Neuron (in vitro differentiated cells): ENCODE results near the gene AIG1.
A peak's percentile ranks its signal among the peaks of the same experiment; 100 is the strongest.
"Not testable (repeated sequence)": the region's sequence is repeated elsewhere in the genome, so short reads cannot be mapped to it uniquely, and the experiment has no call there.

Source experiments
- H2AFZ ChIP-seq: one replicate; pipeline ENCODE4 v1.6.1; 2013; ENCODE audit warnings: low read depth, mild to moderate bottlenecking, inconsistent platforms, low read length, moderate library complexity
- H3K27me3 ChIP-seq: one replicate; pipeline ENCODE4 v1.6.1; 2013; ENCODE audit warnings: low read length; ENCODE audit not compliant: insufficient read depth
- H3K36me3 ChIP-seq: one replicate; pipeline ENCODE4 v1.6.1; 2013; ENCODE audit warnings: low read length; ENCODE audit not compliant: insufficient read depth
- H3K4me1 ChIP-seq: one replicate; pipeline ENCODE4 v1.6.1; 2013; ENCODE audit warnings: low read length; ENCODE audit not compliant: insufficient read depth
- H3K4me3 ChIP-seq: 2 replicates; pipeline ENCODE4 v1.5.1; 2013; ENCODE audit warnings: mild to moderate bottlenecking, low read length, moderate library complexity
- H3K9me3 ChIP-seq: one replicate; pipeline ENCODE4 v1.6.1; 2013; ENCODE audit warnings: low read length

AIG1 gene

DNA sequence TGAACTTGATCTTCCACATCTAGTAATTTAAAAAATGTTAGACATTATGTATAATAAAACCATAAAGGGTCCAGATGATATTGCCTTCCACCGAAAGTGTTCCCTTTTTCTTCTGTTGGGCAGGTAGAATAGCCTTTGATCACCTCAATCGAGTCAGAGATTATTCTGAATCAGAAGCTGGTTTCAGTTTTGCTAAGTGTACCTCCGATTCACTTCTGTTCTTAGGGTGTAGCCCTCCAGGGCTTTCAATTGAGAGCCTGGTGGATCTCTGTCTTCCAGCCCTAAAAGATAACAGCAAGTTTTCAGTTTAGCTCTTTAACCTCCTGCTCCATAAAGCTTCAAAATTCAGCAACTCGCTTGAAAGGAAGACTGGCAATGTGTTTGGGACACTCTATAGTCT, 21.1 kb upstream of the AIG1 start:
- H2AFZ ChIP-seq = no peak overlapping the region

GRCh38 chr6:143040018-143040417, 20.7 kb upstream of the AIG1 start:
- Histone ChIP-seq H2AFZ (no peak overlapping the region), H3K4me3 (no peak overlapping the region), H3K9me3 (no peaks in the 10 kb centered on the region), H3K36me3 (no peaks in the 10 kb centered on the region), H3K4me1 (peaks cover 12% of the 10 kb centered on the region), H3K27me3 (no peaks in the 10 kb centered on the region)

More for the DNA sequence above, 21.1 kb upstream of the AIG1 start:
- Histone ChIP-seq H3K9me3 (no peaks in the 10 kb centered on the region), H3K4me1 (peaks cover 12% of the 10 kb centered on the region), H3K36me3 (no peaks in the 10 kb centered on the region), H3K27me3 (no peaks in the 10 kb centered on the region), H3K4me3 (no peak overlapping the region)

- H3K4me1 ChIP-seq, H3K27me3 ChIP-seq, H2AFZ ChIP-seq, H3K36me3 ChIP-seq, H3K4me3 ChIP-seq, H3K9me3 ChIP-seq: not testable (repeated sequence)
These were observed 16.3 kb upstream of the AIG1 start for GRCh38 chr6:143044345-143044744.

DNA sequence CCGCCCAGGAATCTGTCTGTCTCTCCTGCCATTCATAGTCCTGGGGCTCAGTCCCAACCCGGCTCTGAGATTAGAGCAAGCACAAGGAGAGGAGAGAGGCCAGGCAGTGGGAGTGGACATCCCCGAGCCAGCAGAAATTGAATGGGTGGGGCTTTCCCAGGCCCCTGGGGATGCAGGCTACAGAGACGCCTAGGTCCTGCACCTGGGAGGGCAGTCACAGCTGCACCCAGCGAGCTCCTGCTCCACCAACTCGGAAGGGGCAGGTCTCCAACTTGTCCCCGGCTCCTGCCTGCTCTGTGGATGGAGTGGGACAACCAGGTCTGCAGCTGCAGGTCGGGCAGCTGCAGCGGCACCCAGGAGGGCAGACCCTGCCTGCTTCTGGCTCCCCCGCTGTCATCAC, 11.1 kb upstream of the AIG1 start:
- no peak overlapping the region for H2AFZ ChIP-seq
- H3K9me3 ChIP-seq = peaks cover 6% of the 10 kb centered on the region
- no peak overlapping the region for H3K4me3 ChIP-seq
- no peaks in the 10 kb centered on the region for H3K4me1 ChIP-seq
- no peaks in the 10 kb centered on the region for H3K27me3 ChIP-seq
- no peaks in the 10 kb centered on the region for H3K36me3 ChIP-seq

- H3K4me3 ChIP-seq = no peak overlapping the region
- no peaks in the 10 kb centered on the region for H3K27me3 ChIP-seq
- H2AFZ ChIP-seq = no peak overlapping the region
- H3K9me3 ChIP-seq = peaks cover 6% of the 10 kb centered on the region
- no peaks in the 10 kb centered on the region for H3K36me3 ChIP-seq
- H3K4me1 ChIP-seq = no peaks in the 10 kb centered on the region
These were observed 10.2 kb upstream of the AIG1 start for GRCh38 chr6:143050509-143050908.

- Histone ChIP-seq H3K9me3 (peaks cover 6% of the 10 kb centered on the region), H3K4me3 (no peak overlapping the region), H3K27me3 (no peaks in the 10 kb centered on the region), H3K4me1 (no peaks in the 10 kb centered on the region), H2AFZ (no peak overlapping the region), H3K36me3 (no peaks in the 10 kb centered on the region)
These were observed 8.4 kb upstream of the AIG1 start for GRCh38 chr6:143052282-143052681.

- Histone ChIP-seq H2AFZ (no peak overlapping the region), H3K4me3 (no peak overlapping the region), H3K4me1 (no peaks in the 10 kb centered on the region), H3K27me3 (no peaks in the 10 kb centered on the region), H3K9me3 (peaks cover 6% of the 10 kb centered on the region), H3K36me3 (no peaks in the 10 kb centered on the region)
These were observed 6.8 kb upstream of the AIG1 start for GRCh38 chr6:143053856-143054255.

GRCh38 chr6:143054329-143054728, 6.4 kb upstream of the AIG1 start:
- Histone ChIP-seq H2AFZ (no peak overlapping the region), H3K36me3 (no peaks in the 10 kb centered on the region), H3K27me3 (no peaks in the 10 kb centered on the region), H3K4me1 (peaks cover under 1% of the 10 kb centered on the region), H3K9me3 (peaks cover 4% of the 10 kb centered on the region), H3K4me3 (no peak overlapping the region)

- H2AFZ ChIP-seq = no peak overlapping the region
- H3K4me1 ChIP-seq = peaks cover 7% of the 10 kb centered on the region
- H3K27me3 ChIP-seq = no peaks in the 10 kb centered on the region
- H3K9me3 ChIP-seq = no peaks in the 10 kb centered on the region
- H3K36me3 ChIP-seq = no peaks in the 10 kb centered on the region
- H3K4me3 ChIP-seq = no peak overlapping the region
These were observed 5.5 kb upstream of the AIG1 start for GRCh38 chr6:143055213-143055612.

DNA sequence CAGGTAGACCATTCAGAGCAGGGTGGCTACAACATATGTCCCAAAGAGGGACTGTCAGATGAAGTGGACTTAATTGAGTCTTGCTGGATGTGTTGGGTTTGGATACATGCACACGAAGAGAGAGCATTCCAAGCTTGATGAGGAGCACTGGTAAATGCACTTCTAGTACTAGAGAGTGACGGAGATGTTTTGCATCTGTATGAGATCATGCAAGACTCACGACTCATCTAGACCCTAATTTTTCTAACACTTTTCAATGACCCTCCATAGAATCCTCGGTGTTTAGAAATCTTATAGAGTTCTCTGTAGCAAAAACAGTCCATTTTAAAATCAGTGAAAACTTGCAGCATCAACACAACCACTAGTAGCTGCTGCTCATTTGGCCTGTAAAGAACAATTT, 4.8 kb upstream of the AIG1 start:
- H3K4me1 ChIP-seq = peaks cover 9% of the 10 kb centered on the region
- no peaks in the 10 kb centered on the region for H3K9me3 ChIP-seq
- H3K4me3 ChIP-seq = no peak overlapping the region
- H2AFZ ChIP-seq = no peak overlapping the region
- no peaks in the 10 kb centered on the region for H3K36me3 ChIP-seq
- H3K27me3 ChIP-seq = no peaks in the 10 kb centered on the region

GRCh38 chr6:143058987-143059386, 1.7 kb upstream of the AIG1 start:
- no peaks in the 10 kb centered on the region for H3K9me3 ChIP-seq
- peaks cover 13% of the 10 kb centered on the region for H3K4me1 ChIP-seq
- H3K4me3 ChIP-seq = peak overlapping the region; percentile 94
- H3K36me3 ChIP-seq = no peaks in the 10 kb centered on the region
- H3K27me3 ChIP-seq = no peaks in the 10 kb centered on the region
- H2AFZ ChIP-seq = no peak overlapping the region

DNA sequence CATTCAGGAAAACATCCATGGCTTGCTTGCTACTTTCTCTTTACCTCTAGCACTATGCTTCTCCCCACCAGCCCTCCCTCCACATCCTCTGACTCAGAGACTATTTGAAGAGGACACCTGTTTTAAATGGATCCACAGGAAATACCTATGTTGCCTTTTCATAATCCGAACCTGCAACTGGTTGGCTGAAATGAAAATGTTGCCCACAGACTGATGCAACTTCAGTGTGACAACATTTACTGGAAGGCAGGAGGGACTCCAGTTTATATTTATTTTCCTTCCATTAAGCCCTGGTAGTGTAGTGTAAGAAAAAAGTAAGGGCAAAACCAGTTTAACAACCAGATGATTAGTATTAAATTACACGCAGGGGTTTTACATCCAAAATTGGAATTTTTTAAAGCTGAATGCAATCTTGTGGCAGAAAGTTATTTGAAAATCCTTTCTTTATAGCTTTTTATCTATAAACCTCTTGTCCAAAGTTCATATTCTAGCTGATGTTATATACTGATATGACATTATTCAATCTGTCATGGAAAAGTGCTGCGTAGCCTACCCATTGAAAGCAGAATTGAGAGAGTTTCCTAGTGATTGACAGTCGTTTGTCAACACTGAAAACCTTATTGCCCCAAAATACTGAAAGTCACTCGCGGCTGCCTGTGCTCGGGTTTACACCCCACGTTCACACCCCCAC, 881 bp upstream of the AIG1 start:
- Histone ChIP-seq H3K27me3 (no peaks in the 10 kb centered on the region), H3K36me3 (no peaks in the 10 kb centered on the region), H3K4me3 (peak overlapping the region; percentile 94), H3K9me3 (no peaks in the 10 kb centered on the region), H3K4me1 (peaks cover 13% of the 10 kb centered on the region), H2AFZ (peak overlapping the region; percentile 89)

DNA sequence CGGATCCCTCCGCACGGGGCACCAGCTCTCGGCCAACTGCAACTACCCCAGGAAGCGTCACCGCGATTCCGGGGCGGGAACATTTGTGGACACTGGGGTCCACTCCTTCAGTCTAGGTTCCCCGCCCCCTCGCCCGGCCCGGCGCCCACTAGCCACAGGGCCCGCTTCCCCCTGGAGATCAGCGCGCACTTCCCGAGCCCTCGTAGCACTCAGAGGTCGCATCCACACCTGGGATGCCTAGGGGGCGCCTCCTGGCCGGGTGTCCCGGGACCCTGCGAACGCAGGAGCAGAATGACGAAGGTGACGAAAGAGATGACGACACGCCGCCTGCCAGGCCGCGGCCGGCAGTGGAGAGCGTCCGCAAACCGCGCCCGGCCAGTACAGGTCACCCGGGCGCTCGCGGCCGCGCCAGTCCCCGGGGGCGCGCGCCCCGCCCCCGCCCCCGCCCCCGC, 309 bp upstream of the AIG1 start:
- H3K9me3 ChIP-seq = no peaks in the 10 kb centered on the region
- peaks cover 13% of the 10 kb centered on the region for H3K4me1 ChIP-seq
- peak overlapping the region; percentile 89 for H2AFZ ChIP-seq
- H3K27me3 ChIP-seq = no peaks in the 10 kb centered on the region
- peak overlapping the region; percentile 94 for H3K4me3 ChIP-seq
- no peaks in the 10 kb centered on the region for H3K36me3 ChIP-seq
